DOHH2 (cell line): ENCODE data around the gene SPATA24.

Experiments
- EZH2phosphoT487 ChIP-seq: fragments of 200-600 bp; sonication (generic); IDR thresholded peaks from 2 replicates; pipeline ENCODE4 v1.6.1; 2017; ENCODE audit warnings: borderline replicate concordance, mild to moderate bottlenecking, antibody characterized with exemption, low read length, moderate library complexity, mixed read lengths
- TF ChIP-seq, protein P1 (sequence below): fragments of 200-600 bp; sonication (generic); IDR thresholded peaks from one replicate; pipeline ENCODE4 v1.5.1; 2014; ENCODE audit warnings: antibody characterized with exemption, mild to moderate bottlenecking, low read depth, low read length; ENCODE audit not compliant: poor library complexity, severe bottlenecking

- TF ChIP-seq, protein P1, sequence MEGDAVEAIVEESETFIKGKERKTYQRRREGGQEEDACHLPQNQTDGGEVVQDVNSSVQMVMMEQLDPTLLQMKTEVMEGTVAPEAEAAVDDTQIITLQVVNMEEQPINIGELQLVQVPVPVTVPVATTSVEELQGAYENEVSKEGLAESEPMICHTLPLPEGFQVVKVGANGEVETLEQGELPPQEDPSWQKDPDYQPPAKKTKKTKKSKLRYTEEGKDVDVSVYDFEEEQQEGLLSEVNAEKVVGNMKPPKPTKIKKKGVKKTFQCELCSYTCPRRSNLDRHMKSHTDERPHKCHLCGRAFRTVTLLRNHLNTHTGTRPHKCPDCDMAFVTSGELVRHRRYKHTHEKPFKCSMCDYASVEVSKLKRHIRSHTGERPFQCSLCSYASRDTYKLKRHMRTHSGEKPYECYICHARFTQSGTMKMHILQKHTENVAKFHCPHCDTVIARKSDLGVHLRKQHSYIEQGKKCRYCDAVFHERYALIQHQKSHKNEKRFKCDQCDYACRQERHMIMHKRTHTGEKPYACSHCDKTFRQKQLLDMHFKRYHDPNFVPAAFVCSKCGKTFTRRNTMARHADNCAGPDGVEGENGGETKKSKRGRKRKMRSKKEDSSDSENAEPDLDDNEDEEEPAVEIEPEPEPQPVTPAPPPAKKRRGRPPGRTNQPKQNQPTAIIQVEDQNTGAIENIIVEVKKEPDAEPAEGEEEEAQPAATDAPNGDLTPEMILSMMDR: no peak
- TF ChIP-seq EZH2phosphoT487: no peak
Observed at GRCh38 chr5:139383993-139384590, 19.8 kb downstream of the SPATA24 start.
